Ammon's horn (tissue), 1 donor: ENCODE measurements around the gene CSNK1A1.
"Not testable (repeated sequence)": the region's sequence is repeated elsewhere in the genome, so short reads cannot be mapped to it uniquely, and the experiment has no call there.

ENCODE experiments used
- DNase-seq: peaks from one replicate; pipeline ENCODE4 v3.0.0-alpha.2; 2016; ENCODE audit warnings: low spot score

The CSNK1A1 gene

GRCh38 chr5:149490599-149491485 is 60.4 kb downstream of the CSNK1A1 start:
- no peak for DNase-seq

- no peak for DNase-seq
Observed at GRCh38 chr5:149489605-149490037, 61.6 kb downstream of the CSNK1A1 start.

- DNase-seq, result no peak
Observed at GRCh38 chr5:149488645-149489306, 62.5 kb downstream of the CSNK1A1 start.

GRCh38 chr5:149487672-149488071 is 63.6 kb downstream of the CSNK1A1 start:
- no peak for DNase-seq

GRCh38 chr5:149486726-149487635 is 64.3 kb downstream of the CSNK1A1 start:
- DNase-seq, result no peak

- peak; percentile 35 for DNase-seq
Observed at GRCh38 chr5:149485655-149486615, 65.3 kb downstream of the CSNK1A1 start.

GRCh38 chr5:149481485-149481884 is 69.8 kb downstream of the CSNK1A1 start:
- DNase-seq, result no peak

- no peak for DNase-seq
Observed at GRCh38 chr5:149478761-149479160, 72.5 kb downstream of the CSNK1A1 start.

GRCh38 chr5:149475777-149476176 is 75.5 kb downstream of the CSNK1A1 start:
- no peak for DNase-seq

- no peak for DNase-seq
Observed at GRCh38 chr5:149474198-149474597, 77.0 kb downstream of the CSNK1A1 start.

GRCh38 chr5:149473441-149473840 is 77.8 kb downstream of the CSNK1A1 start:
- DNase-seq, result no peak

GRCh38 chr5:149472399-149472798 is 78.8 kb downstream of the CSNK1A1 start:
- no peak for DNase-seq

- no peak for DNase-seq
Observed at GRCh38 chr5:149471406-149472183, 79.6 kb downstream of the CSNK1A1 start.

GRCh38 chr5:149470942-149471341 is 80.3 kb downstream of the CSNK1A1 start:
- DNase-seq, result no peak

- DNase-seq, result peak; percentile 33
Observed at GRCh38 chr5:149466457-149466972, 84.7 kb downstream of the CSNK1A1 start.

GRCh38 chr5:149464796-149465489 is 86.3 kb downstream of the CSNK1A1 start:
- DNase-seq, result no peak

- not testable (repeated sequence) for DNase-seq
Observed at GRCh38 chr5:149461907-149462306, 89.3 kb downstream of the CSNK1A1 start.

- no peak for DNase-seq
Observed at GRCh38 chr5:149459891-149460290, 91.3 kb downstream of the CSNK1A1 start.

- no peak for DNase-seq
Observed at GRCh38 chr5:149457393-149457763, 93.9 kb downstream of the CSNK1A1 start.
